Lower leg skin (tissue), 4 donors: ENCODE measurements around the gene GOLIM4. TPM values are rescaled to one million over a fixed set of nuclear protein-coding genes. Genes with fewer than 3 reads are reported as not detected.
"Not testable (repeated sequence)": the region's sequence is repeated elsewhere in the genome, so short reads cannot be mapped to it uniquely, and the experiment has no call there.

Source experiments
- DNase-seq, 2 donors: peaks; one replicate each; pipeline ENCODE4 v3.0.0-alpha.2; 2019; ENCODE audit warnings: low spot score in 2 of 2
- H3K4me3 ChIP-seq: fragments of 200-600 bp; sonication (generic); 2 replicates; pipeline ENCODE4 v1.5.1; 2017; ENCODE audit warnings: mild to moderate bottlenecking, low read depth; ENCODE audit not compliant: poor library complexity, severe bottlenecking
- POLR2A ChIP-seq, 2 donors: fragments of 450-650 bp; IDR thresholded peaks; one replicate each; pipeline ENCODE4 v1.6.1; 2016 to 2017; ENCODE audit warnings: antibody characterized with exemption in 2 of 2, mild to moderate bottlenecking in 1 of 2, moderate library complexity in 1 of 2
- WGBS, 2 donors: methylation state at CpG; one replicate each; pipeline ENCODE4 v1.1.5; 2018; 5-methylcytosine and 5-hydroxymethylcytosine counted together
- intact Hi-C: fragments of 100-400 bp; cut with DNase I; formaldehyde crosslinking; loops from one replicate; pipeline ENCODE4 v1.15.0; 2023; ENCODE audit warnings: low total_unique reads
- total RNA-seq, 4 donors: library from RNA; depleted of rRNA; stranded (reverse); fragments of >200 nt; gene quantifications; one replicate each; pipeline ENCODE4 v1.1.0, GENCODE V29; 2016
- TF ChIP-seq, protein P1 (sequence below), 3 donors: fragments of 450-650 bp; IDR thresholded peaks; one replicate each; pipeline ENCODE4 v1.5.1; 2016; ENCODE audit warnings: antibody characterized with exemption in 3 of 3, mild to moderate bottlenecking in 3 of 3, moderate library complexity in 2 of 3

GOLIM4 gene
- total RNA-seq, 4 donors from 2014 or later = 7.6 to 25.5 (median 14.5) TPM

DNA sequence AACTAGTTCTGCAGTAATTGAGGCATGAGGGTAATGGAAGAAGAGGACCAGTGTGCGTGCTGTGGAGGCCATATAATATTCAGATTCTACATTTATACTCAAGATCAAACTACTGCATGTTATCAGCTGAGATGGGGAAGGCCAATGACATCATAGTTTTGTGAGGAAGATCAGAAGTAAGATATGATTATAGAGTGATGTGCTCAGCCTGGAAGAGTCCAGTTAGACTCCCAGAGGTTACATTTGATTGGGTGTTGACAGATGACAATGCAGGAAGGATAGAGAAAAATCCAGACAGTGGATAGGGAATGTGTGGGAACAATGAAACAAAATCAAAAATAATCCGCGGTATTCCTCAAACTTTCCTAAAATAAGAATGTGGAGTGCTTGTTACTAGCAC, 35.4 kb downstream of the GOLIM4 start:
- intact Hi-C loops = no loop called here
- 92 to 96% methylated on average over 3 of the region's 3 CpGs for WGBS, 2 donors
- H3K4me3 ChIP-seq = no peak overlapping the region
- no peak for DNase-seq
- TF ChIP-seq, protein P1, sequence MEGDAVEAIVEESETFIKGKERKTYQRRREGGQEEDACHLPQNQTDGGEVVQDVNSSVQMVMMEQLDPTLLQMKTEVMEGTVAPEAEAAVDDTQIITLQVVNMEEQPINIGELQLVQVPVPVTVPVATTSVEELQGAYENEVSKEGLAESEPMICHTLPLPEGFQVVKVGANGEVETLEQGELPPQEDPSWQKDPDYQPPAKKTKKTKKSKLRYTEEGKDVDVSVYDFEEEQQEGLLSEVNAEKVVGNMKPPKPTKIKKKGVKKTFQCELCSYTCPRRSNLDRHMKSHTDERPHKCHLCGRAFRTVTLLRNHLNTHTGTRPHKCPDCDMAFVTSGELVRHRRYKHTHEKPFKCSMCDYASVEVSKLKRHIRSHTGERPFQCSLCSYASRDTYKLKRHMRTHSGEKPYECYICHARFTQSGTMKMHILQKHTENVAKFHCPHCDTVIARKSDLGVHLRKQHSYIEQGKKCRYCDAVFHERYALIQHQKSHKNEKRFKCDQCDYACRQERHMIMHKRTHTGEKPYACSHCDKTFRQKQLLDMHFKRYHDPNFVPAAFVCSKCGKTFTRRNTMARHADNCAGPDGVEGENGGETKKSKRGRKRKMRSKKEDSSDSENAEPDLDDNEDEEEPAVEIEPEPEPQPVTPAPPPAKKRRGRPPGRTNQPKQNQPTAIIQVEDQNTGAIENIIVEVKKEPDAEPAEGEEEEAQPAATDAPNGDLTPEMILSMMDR (IDR thresholded peaks at IDR 0.05) = no peak
- TF ChIP-seq POLR2A (IDR thresholded peaks at IDR 0.05) = no peak

DNA sequence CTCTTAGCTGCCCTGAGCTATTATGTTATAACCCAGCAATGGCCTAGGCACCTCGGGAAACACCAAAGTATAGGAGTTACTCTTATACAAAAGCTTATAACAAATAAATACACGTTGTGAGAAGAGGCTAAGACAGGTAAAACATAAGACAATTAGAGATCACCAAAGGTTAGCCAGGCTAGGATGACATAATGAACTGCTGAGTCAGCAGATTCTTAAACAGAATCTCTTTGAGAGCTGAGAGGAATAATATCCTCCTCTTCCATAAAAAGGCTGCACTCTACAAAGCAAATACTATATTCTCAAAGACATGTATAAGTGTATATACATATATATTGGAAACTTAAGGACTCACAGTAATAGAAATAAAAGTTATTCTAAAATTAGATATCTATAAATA, 37.2 kb downstream of the GOLIM4 start:
- WGBS, 2 donors = 52 to 54% methylated on average over 2 of the region's 2 CpGs
- TF ChIP-seq POLR2A (IDR thresholded peaks at IDR 0.05) = no peak
- TF ChIP-seq, protein P1 (IDR thresholded peaks at IDR 0.05) = no peak
- intact Hi-C loops = no loop called here

DNA sequence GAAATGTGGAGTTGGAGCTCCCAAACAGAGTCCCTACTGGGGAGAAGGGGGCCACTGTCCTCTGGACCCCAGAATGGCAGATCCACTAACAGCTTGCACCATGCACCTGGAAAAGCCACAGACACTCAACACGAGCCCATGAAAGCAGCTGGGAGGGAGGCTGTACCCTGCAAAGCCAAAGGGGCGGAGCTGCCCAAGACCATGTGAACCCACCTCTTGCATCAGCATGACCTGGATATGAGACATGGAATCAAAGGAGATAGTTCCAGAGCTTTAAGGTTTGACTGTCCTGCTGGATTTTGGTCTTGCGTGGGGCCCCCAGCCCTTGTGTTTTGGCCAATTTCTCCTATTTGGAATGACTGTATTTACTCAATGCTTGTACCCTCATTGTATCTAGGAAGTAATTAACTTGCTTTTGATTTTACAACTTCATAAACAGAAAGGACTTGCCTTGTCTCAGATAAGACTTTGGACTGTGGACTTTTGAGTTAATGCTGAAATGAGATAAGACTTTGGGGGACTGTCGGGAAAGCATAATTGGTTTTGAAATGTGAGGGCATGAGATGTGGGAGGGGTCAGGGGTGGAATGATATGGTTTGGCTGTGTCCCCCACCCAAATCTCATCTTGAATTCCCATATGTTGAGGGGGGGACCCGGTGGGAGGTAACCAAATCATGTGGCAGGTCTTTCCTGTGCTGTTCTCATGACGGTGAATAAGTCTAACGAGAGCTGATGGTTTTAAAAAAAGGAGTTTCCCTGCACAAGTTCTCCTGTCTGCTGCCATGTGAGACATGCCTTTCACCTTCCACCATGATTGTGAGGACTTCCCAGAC, 39.1 kb downstream of the GOLIM4 start:
- H3K4me3 ChIP-seq, DNase-seq, intact Hi-C loops: not testable (repeated sequence)
- 95 to 99% methylated on average over 7 of the region's 7 CpGs for WGBS, 2 donors

More for the DNA sequence above, 37.2 kb downstream of the GOLIM4 start:
- no peak for DNase-seq
- no peak overlapping the region for H3K4me3 ChIP-seq

DNA sequence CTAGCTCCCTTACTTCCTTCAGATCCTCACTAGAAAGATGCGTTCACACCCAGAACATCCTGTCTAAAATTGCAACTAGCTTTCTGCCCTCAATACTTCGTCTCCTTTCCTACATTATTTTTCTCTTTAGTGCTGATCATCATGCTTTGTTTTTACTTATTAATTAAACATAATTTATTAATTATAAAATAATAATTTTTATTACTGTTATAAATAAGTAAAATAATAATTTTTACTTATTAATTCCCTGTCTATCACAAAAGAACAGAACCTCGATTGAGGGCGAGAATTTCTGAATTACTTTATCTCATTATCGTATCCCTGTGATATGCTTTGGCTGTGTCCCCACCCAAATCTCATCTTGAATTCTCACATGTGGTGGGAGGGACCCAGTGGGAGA, 41.3 kb downstream of the GOLIM4 start:
- TF ChIP-seq, protein P1 (IDR thresholded peaks at IDR 0.05) = no peak
- no peak for TF ChIP-seq POLR2A (IDR thresholded peaks at IDR 0.05)
- no peak for DNase-seq
- intact Hi-C loops = no loop called here
- 95 to 96% methylated on average over 5 of the region's 5 CpGs for WGBS, 2 donors
- no peak overlapping the region for H3K4me3 ChIP-seq

DNA sequence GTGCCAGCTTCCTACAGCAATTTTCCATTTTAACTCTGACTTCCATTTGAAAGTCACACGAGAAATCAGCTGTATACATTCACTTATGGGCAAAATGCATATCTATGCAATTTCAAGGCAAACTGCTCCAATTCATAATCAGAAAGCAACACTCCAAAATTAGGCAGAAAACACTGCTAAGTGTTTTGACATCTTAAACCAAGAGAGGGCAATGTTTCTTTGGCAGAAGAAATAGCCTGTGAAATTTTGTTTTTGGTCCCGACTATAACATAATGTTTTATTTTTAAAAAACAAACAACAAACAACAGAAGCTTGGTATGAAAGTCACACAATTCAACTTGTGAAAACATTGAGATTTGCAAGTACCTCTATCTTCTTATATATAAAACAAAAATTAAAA, 42.6 kb downstream of the GOLIM4 start:
- DNase-seq = no peak
- TF ChIP-seq, protein P1 (IDR thresholded peaks at IDR 0.05) = no peak
- TF ChIP-seq POLR2A (IDR thresholded peaks at IDR 0.05) = no peak
- WGBS, 2 donors = 58 to 63% methylated on average over 2 of the region's 2 CpGs
- H3K4me3 ChIP-seq = no peak overlapping the region
- intact Hi-C loops = no loop called here

DNA sequence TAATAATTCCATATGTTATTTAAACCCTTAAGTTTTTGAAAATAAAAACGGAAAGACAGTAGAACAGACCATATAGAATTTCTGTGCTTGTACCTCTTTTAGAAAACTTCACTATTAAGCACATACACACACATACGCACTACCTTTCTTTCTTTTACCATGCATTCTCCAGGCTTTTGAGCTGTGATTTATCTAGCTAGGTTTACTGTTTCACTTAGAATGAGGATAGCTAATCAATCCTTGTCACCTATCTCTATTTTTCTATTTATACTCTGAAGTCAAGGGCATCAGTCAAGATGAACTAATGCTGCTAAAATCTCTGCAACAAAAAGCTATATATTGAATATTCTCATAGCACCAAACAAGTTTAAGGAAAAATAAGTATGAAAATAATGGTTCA, 43.2 kb downstream of the GOLIM4 start:
- no peak overlapping the region for H3K4me3 ChIP-seq
- no peak for DNase-seq
- intact Hi-C loops = no loop called here
- TF ChIP-seq, protein P1 (IDR thresholded peaks at IDR 0.05) = no peak
- TF ChIP-seq POLR2A (IDR thresholded peaks at IDR 0.05) = no peak
- 84 to 89% methylated on average over 2 of the region's 2 CpGs for WGBS, 2 donors
